Nephron (organoid): ENCODE data around the gene PKP1.

Experiments used
- H3K27ac Mint-ChIP-seq, 3 experiments: 2 replicates each; pipeline ENCODE4 v1.8.0; 2020; ENCODE audit warnings: mixed read lengths in 3 of 3, mild to moderate bottlenecking in 2 of 3, moderate library complexity in 1 of 3
- H3K27me3 Mint-ChIP-seq: 2 replicates; pipeline ENCODE4 v1.8.0; 2021; ENCODE audit warnings: low read depth, mild to moderate bottlenecking, moderate library complexity, mixed read lengths
- H3K36me3 Mint-ChIP-seq: 2 replicates; pipeline ENCODE4 v1.8.0; 2020; ENCODE audit warnings: low read depth, mixed read lengths
- H3K4me1 Mint-ChIP-seq: 2 replicates; pipeline ENCODE4 v1.8.0; 2020; ENCODE audit warnings: mixed read lengths
- H3K4me3 Mint-ChIP-seq, 3 experiments: 2 replicates each; pipeline ENCODE4 v1.8.0; 2020; ENCODE audit warnings: mild to moderate bottlenecking in 3 of 3, mixed read lengths in 3 of 3, moderate library complexity in 2 of 3
- H3K9me3 Mint-ChIP-seq: 2 replicates; pipeline ENCODE4 v1.8.0; 2020; ENCODE audit warnings: mixed read lengths
- CTCF ChIP-seq, 3 experiments: fragments of 200-600 bp; sonication (generic); IDR thresholded peaks; one replicate each; pipeline ENCODE4 v1.5.0; 2021; ENCODE audit warnings: antibody characterized with exemption in 3 of 3; ENCODE audit not compliant: unreplicated experiment in 3 of 3

The PKP1 gene

DNA sequence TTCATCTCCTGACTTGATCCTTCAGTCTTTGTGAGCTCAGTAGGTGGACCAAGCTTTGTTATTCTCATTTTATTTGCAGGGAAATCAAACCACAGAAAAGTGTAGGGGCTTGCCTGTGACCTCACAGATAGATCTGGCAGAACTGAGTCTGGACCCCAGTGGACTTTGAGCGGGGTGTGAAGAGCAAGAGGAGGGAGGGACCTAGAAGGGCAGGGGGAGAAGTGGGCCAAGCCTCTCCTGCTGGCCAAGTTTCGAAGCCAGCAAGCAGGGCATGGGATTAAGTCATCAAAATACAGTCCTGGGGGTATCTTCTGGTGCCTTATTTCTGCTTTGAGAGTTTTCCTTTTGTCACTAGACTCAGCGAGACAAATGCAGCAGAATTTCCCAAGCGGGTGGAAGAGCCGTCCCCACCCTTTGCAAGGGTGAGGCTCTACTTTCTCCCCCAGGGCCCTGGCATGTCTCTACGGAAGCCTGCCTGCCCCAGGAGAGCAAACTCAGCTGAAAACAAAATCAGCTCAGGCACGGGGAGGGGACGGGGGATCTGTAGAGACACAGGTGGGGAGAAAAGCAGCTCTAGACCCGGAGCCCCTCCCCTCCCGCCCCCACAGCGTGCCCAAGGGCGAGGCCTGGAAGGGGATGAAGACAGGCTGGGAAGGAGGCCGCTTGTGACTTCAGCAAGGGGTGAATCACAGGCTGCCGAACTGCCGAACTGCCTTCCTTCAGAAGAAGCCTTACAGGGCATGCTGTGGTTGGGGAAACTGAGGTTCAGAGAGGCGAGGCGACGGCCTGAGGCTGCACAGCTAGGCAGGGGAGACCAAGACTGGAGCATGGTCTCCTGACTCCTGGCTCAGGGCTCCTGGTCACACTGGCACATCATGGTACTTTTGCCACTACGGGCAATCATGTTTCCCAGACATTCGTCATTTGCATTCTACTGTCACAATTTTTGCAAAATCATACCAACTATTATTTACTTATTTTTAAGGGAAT is 19.2 kb downstream of the PKP1 start:
- no peak overlapping the region for H3K4me3 Mint-ChIP-seq
- peaks cover 24% of the 10 kb centered on the region for H3K27me3 Mint-ChIP-seq
- no peaks in the 10 kb centered on the region for H3K36me3 Mint-ChIP-seq
- no peaks in the 10 kb centered on the region for H3K9me3 Mint-ChIP-seq
- peaks cover 7% of the 10 kb centered on the region for H3K4me1 Mint-ChIP-seq
- TF ChIP-seq CTCF (IDR thresholded peaks at IDR 0.05; ENCODE audit: unreplicated experiment in 3 of 3) = no peak
- H3K27ac Mint-ChIP-seq = no peak overlapping the region

- H3K4me3 Mint-ChIP-seq = no peak overlapping the region
- TF ChIP-seq CTCF (IDR thresholded peaks at IDR 0.05; ENCODE audit: unreplicated experiment in 3 of 3) = no peak
- H3K4me1 Mint-ChIP-seq = peaks cover 7% of the 10 kb centered on the region
- peaks cover 30% of the 10 kb centered on the region for H3K27me3 Mint-ChIP-seq
- H3K27ac Mint-ChIP-seq = no peak overlapping the region
- H3K36me3 Mint-ChIP-seq = no peaks in the 10 kb centered on the region
- H3K9me3 Mint-ChIP-seq = no peaks in the 10 kb centered on the region
Observed at GRCh38 chr1:201304126-201304525, 20.8 kb downstream of the PKP1 start.

GRCh38 chr1:201305815-201306214 is 22.5 kb downstream of the PKP1 start:
- Mint-ChIP-seq H3K4me1 (peaks cover 13% of the 10 kb centered on the region), H3K27me3 (peaks cover 36% of the 10 kb centered on the region), H3K27ac (no peak overlapping the region), H3K36me3 (no peaks in the 10 kb centered on the region), H3K4me3 (no peak overlapping the region), H3K9me3 (no peaks in the 10 kb centered on the region)
- TF ChIP-seq CTCF (IDR thresholded peaks at IDR 0.05; ENCODE audit: unreplicated experiment in 3 of 3) = no peak

GRCh38 chr1:201307231-201307630 is 23.9 kb downstream of the PKP1 start:
- TF ChIP-seq CTCF (IDR thresholded peaks at IDR 0.05; ENCODE audit: unreplicated experiment in 3 of 3) = no peak
- Mint-ChIP-seq H3K4me1 (peaks cover 18% of the 10 kb centered on the region), H3K9me3 (no peaks in the 10 kb centered on the region), H3K27ac (no peak overlapping the region), H3K4me3 (no peak overlapping the region), H3K27me3 (peaks cover 30% of the 10 kb centered on the region), H3K36me3 (no peaks in the 10 kb centered on the region)

GRCh38 chr1:201307760-201308499 is 24.6 kb downstream of the PKP1 start:
- Mint-ChIP-seq H3K9me3 (no peaks in the 10 kb centered on the region), H3K4me3 (no peak overlapping the region), H3K27ac (no peak overlapping the region), H3K4me1 (peaks cover 17% of the 10 kb centered on the region), H3K27me3 (peaks cover 30% of the 10 kb centered on the region), H3K36me3 (no peaks in the 10 kb centered on the region)
- no peak for TF ChIP-seq CTCF (IDR thresholded peaks at IDR 0.05; ENCODE audit: unreplicated experiment in 3 of 3)
